ENCODE data around the gene UBE2E2. TPM values are rescaled to one million over a fixed set of nuclear protein-coding genes. Genes with fewer than 3 reads are reported as not detected.

Gene UBE2E2
- total RNA-seq, 1 donor from 2014 or later = 28.7 TPM

- H3K36me3 ChIP-seq (ENCODE audit: control insufficient read depth, insufficient read depth, low read length) = no peaks in the 10 kb centered on the region
- no peak for DNase-seq (ENCODE audit: low read depth)
These were observed 239.7 kb downstream of the UBE2E2 start for GRCh38 chr3:23442598-23443383.

GRCh38 chr3:23444386-23444785, 241.3 kb downstream of the UBE2E2 start:
- Histone ChIP-seq H3K27me3 (ENCODE audit: control insufficient read depth, insufficient read depth, low read length) (no peaks in the 10 kb centered on the region), H3K36me3 (ENCODE audit: control insufficient read depth, insufficient read depth, low read length) (no peaks in the 10 kb centered on the region), H3K4me3 (ENCODE audit: low read depth, low read length) (no peak overlapping the region)
- no peak for DNase-seq (ENCODE audit: low read depth)
- no peak for TF ChIP-seq CTCF (IDR thresholded peaks at IDR 0.05; ENCODE audit: insufficient read depth, low read length, poor library complexity, severe bottlenecking)

More at GRCh38 chr3:23442598-23443383, 239.7 kb downstream of the UBE2E2 start:
- Histone ChIP-seq H3K4me3 (ENCODE audit: low read depth, low read length) (no peak overlapping the region), H3K27me3 (ENCODE audit: control insufficient read depth, insufficient read depth, low read length) (no peaks in the 10 kb centered on the region)
- TF ChIP-seq CTCF (IDR thresholded peaks at IDR 0.05; ENCODE audit: insufficient read depth, low read length, poor library complexity, severe bottlenecking) = no peak

- Histone ChIP-seq H3K27me3 (ENCODE audit: control insufficient read depth, insufficient read depth, low read length) (no peaks in the 10 kb centered on the region), H3K4me3 (ENCODE audit: low read depth, low read length) (no peak overlapping the region), H3K36me3 (ENCODE audit: control insufficient read depth, insufficient read depth, low read length) (no peaks in the 10 kb centered on the region)
- TF ChIP-seq CTCF (IDR thresholded peaks at IDR 0.05; ENCODE audit: insufficient read depth, low read length, poor library complexity, severe bottlenecking) = no peak
- no peak for DNase-seq (ENCODE audit: low read depth)
These were observed 243.2 kb downstream of the UBE2E2 start for GRCh38 chr3:23446301-23446700.

- H3K36me3 ChIP-seq (ENCODE audit: control insufficient read depth, insufficient read depth, low read length) = no peaks in the 10 kb centered on the region
- no peak for DNase-seq (ENCODE audit: low read depth)
- no peaks in the 10 kb centered on the region for H3K27me3 ChIP-seq (ENCODE audit: control insufficient read depth, insufficient read depth, low read length)
- H3K4me3 ChIP-seq (ENCODE audit: low read depth, low read length) = no peak overlapping the region
- no peak for TF ChIP-seq CTCF (IDR thresholded peaks at IDR 0.05; ENCODE audit: insufficient read depth, low read length, poor library complexity, severe bottlenecking)
These were observed 245.9 kb downstream of the UBE2E2 start for GRCh38 chr3:23448998-23449537.

- no peak overlapping the region for H3K4me3 ChIP-seq (ENCODE audit: low read depth, low read length)
- no peak for TF ChIP-seq CTCF (IDR thresholded peaks at IDR 0.05; ENCODE audit: insufficient read depth, low read length, poor library complexity, severe bottlenecking)
- DNase-seq (ENCODE audit: low read depth) = no peak
- H3K27me3 ChIP-seq (ENCODE audit: control insufficient read depth, insufficient read depth, low read length) = no peaks in the 10 kb centered on the region
- no peaks in the 10 kb centered on the region for H3K36me3 ChIP-seq (ENCODE audit: control insufficient read depth, insufficient read depth, low read length)
These were observed 246.9 kb downstream of the UBE2E2 start for GRCh38 chr3:23450051-23450450.

Data from kidney epithelial cell (primary cell).